Hepatocyte (in vitro differentiated cells): ENCODE results near the gene SORCS2. TPM values are rescaled to one million over a fixed set of nuclear protein-coding genes. Genes with fewer than 3 reads are reported as not detected.

ENCODE experiments used
- DNase-seq: peaks from one replicate; pipeline ENCODE4 v3.0.0-alpha.2; 2016; ENCODE audit warnings: low spot score
- H2AFZ ChIP-seq: fragments of 200-600 bp; sonication (generic); 2 replicates; pipeline ENCODE4 v1.6.0; 2016; ENCODE audit warnings: antibody characterized with exemption, mild to moderate bottlenecking
- H3K27ac ChIP-seq: fragments of 200-600 bp; sonication (generic); 2 replicates; pipeline ENCODE4 v1.5.1; 2016; ENCODE audit warnings: mild to moderate bottlenecking
- H3K27me3 ChIP-seq: fragments of 200-600 bp; sonication (generic); 2 replicates; pipeline ENCODE4 v1.6.1; 2016
- H3K36me3 ChIP-seq: fragments of 200-600 bp; sonication (generic); replicated peaks from 2 replicates; pipeline ENCODE4 v1.5.1; 2016; ENCODE audit warnings: low read depth; ENCODE audit not compliant: insufficient read depth
- H3K4me1 ChIP-seq: fragments of 200-600 bp; sonication (generic); 2 replicates; pipeline ENCODE4 v1.5.1; 2016; ENCODE audit warnings: mild to moderate bottlenecking, moderate library complexity; ENCODE audit not compliant: insufficient read depth
- H3K4me2 ChIP-seq: fragments of 200-600 bp; sonication (generic); 2 replicates; pipeline ENCODE4 v1.6.0; 2016
- H3K4me3 ChIP-seq: fragments of 200-600 bp; sonication (generic); 2 replicates; pipeline ENCODE4 v1.5.1; 2016; ENCODE audit warnings: mild to moderate bottlenecking
- H3K79me2 ChIP-seq: fragments of 200-600 bp; sonication (generic); 2 replicates; pipeline ENCODE4 v1.6.0; 2017; ENCODE audit warnings: mild to moderate bottlenecking
- H3K9me2 ChIP-seq: fragments of 200-600 bp; sonication (generic); replicated peaks from 2 replicates; pipeline ENCODE4 v1.6.0; 2017; ENCODE audit warnings: mild to moderate bottlenecking; ENCODE audit not compliant: insufficient read depth
- H3K9me3 ChIP-seq: fragments of 200-600 bp; sonication (generic); 2 replicates; pipeline ENCODE4 v1.5.1; 2016; ENCODE audit warnings: low read depth, mild to moderate bottlenecking
- H4K20me1 ChIP-seq: fragments of 200-600 bp; sonication (generic); 2 replicates; pipeline ENCODE4 v1.6.0; 2016; ENCODE audit warnings: mild to moderate bottlenecking; ENCODE audit not compliant: insufficient read depth, poor library complexity, severe bottlenecking
- EZH2 ChIP-seq: fragments of 200-600 bp; sonication (generic); IDR thresholded peaks from 2 replicates; pipeline ENCODE4 v1.6.1; 2016; ENCODE audit warnings: antibody characterized with exemption, mild to moderate bottlenecking, borderline replicate concordance
- EZH2phosphoT487 ChIP-seq: fragments of 200-600 bp; sonication (generic); IDR thresholded peaks from one replicate; pipeline ENCODE4 v1.6.1; 2018; ENCODE audit warnings: antibody characterized with exemption, mild to moderate bottlenecking, low read depth, moderate library complexity; ENCODE audit not compliant: unreplicated experiment, severe bottlenecking
- WGBS: methylation state at CpG from one replicate; pipeline ENCODE4 v1.1.6; 2016; ENCODE audit warnings: low lambda C conversion rate; ENCODE audit errors: missing lambda C conversion rate; 5-methylcytosine and 5-hydroxymethylcytosine counted together
- polyA plus RNA-seq: library from polyadenylated mRNA; unstranded; fragments of >200 nt; fragmentation: Nextera tagmentation; extraction: Ambion mirVana; gene quantifications from 2 replicates; pipeline ENCODE4 v1.2.1, GENCODE V29; 2016
- total RNA-seq: library from RNA; depleted of rRNA; stranded (reverse); fragments of >200 nt; gene quantifications from 2 replicates; pipeline ENCODE4 v1.2.3, GENCODE V29; 2014
- TF ChIP-seq, protein P1 (sequence below): fragments of 200-600 bp; sonication (generic); IDR thresholded peaks from 2 replicates; pipeline ENCODE4 v1.5.1; 2016; ENCODE audit warnings: antibody characterized with exemption, mild to moderate bottlenecking; ENCODE audit not compliant: poor library complexity

SORCS2 gene
- total and polyA plus RNA-seq, 2 experiments from 2014 or later, result 1.6 to 4.8 TPM

DNA sequence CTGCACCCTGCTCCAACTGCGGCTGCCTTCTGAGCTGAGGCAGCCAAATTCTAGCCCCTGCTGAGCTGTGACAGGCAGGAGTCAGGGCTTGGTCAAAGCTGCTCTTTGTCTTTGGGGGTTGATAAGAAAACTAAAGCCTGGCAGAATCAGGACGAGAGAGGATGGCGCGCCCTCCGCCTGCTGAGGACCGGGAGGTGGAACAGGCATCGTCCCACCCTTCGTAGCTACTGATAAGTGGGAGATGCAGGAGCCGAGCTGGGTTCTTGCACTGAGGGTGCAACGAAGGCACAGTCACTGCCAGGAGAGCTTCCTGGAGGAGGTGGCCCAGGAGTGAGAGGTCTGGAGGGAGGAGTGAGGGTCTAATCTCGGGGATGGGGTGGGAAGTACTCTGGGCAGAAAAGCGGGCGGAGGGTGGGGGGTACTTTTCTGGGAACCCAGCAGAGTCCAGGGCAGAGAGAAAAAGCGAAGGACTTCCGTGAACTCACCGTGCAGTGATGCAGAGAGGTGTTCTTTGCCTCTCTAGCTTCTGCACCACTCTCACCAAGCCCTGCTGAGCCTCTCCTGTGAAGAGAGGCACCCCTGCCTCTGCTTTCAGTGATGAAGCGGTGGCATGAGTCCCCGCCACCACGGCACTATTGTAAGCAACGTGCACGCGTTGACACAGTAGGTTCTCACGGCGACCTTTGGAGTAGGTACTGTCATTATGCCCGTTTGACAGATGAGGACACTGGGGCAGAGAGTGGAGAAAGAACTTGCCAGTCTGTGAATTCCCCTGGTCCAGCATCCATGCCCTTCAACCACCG is 107.8 kb downstream of the SORCS2 start:
- Histone ChIP-seq H3K36me3 (no peaks in the 10 kb centered on the region), H3K79me2 (no peaks in the 10 kb centered on the region), H3K27me3 (no peaks in the 10 kb centered on the region), H3K27ac (no peak overlapping the region), H4K20me1 (no peaks in the 10 kb centered on the region), H2AFZ (no peak overlapping the region), H3K9me2 (no peaks in the 10 kb centered on the region), H3K4me3 (no peak overlapping the region), H3K4me1 (peaks cover 3% of the 10 kb centered on the region), H3K9me3 (no peaks in the 10 kb centered on the region), H3K4me2 (no peak overlapping the region)
- WGBS, result 83% methylated on average over 24 of the region's 26 CpGs
- TF ChIP-seq EZH2phosphoT487, result no peak
- TF ChIP-seq, protein P1, sequence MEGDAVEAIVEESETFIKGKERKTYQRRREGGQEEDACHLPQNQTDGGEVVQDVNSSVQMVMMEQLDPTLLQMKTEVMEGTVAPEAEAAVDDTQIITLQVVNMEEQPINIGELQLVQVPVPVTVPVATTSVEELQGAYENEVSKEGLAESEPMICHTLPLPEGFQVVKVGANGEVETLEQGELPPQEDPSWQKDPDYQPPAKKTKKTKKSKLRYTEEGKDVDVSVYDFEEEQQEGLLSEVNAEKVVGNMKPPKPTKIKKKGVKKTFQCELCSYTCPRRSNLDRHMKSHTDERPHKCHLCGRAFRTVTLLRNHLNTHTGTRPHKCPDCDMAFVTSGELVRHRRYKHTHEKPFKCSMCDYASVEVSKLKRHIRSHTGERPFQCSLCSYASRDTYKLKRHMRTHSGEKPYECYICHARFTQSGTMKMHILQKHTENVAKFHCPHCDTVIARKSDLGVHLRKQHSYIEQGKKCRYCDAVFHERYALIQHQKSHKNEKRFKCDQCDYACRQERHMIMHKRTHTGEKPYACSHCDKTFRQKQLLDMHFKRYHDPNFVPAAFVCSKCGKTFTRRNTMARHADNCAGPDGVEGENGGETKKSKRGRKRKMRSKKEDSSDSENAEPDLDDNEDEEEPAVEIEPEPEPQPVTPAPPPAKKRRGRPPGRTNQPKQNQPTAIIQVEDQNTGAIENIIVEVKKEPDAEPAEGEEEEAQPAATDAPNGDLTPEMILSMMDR, result no peak
- TF ChIP-seq EZH2, result no peak
- DNase-seq, result no peak

DNA sequence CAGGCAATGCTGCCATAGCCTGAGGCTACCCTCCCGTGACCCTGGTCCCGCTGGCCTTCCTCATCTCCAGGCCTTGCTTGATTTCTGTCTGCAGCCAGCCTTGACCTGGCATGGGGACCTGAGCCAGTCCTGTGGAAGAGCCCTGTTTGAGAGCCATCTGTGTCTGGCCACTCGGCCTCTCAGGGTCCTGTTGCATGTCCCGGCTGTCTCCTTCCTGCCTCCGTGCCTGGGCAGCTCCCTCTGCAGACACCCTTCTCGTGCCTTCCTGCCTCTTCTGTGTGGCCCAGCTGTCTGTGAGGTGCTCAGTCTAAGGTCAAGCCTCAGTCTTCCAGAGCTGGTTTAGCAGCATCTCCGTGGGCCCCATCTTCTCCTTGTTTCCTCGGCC is 108.4 kb downstream of the SORCS2 start:
- Histone ChIP-seq H3K4me2 (no peak overlapping the region), H3K27me3 (no peaks in the 10 kb centered on the region), H3K4me3 (no peak overlapping the region), H2AFZ (no peak overlapping the region), H3K27ac (no peak overlapping the region), H3K4me1 (peaks cover 3% of the 10 kb centered on the region), H4K20me1 (no peaks in the 10 kb centered on the region), H3K79me2 (no peaks in the 10 kb centered on the region), H3K9me3 (no peaks in the 10 kb centered on the region), H3K9me2 (no peaks in the 10 kb centered on the region), H3K36me3 (no peaks in the 10 kb centered on the region)
- 87% methylated on average over 8 of the region's 8 CpGs for WGBS
- no peak for DNase-seq
- TF ChIP-seq, protein P1, result no peak
- TF ChIP-seq EZH2phosphoT487 (no peak), EZH2 (no peak)

DNA sequence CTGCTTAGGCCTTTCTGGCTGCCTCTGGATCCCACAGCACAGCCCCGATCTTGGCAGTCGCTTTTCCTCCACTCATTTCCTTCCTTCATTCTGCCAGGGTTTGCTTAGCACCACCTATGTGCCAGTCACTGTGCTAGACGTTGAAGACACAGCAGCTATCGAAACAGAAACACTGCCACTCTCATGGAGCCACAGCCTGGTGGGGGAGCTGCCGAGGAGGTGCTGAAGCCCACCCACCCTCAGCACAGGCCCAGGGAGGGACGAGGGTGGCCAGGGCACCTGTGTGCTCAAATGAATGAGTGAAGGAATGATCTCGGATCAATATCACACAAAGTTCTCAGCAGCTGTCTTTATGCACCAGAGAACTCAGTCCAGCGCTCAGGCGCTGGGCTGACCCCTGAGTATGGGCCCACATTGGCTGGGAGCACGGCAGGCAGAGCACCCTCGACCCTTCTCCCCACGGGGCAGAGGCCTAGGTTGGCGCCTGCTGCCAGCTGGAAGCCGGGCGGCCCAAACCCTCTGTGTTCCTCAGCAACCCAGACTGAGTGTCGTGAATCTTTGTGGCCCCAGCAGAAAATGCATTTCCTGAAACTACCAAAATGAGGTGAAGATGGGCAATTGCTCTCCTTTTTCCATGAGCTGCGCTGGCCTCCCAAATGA is 108.9 kb downstream of the SORCS2 start:
- Histone ChIP-seq H3K9me2 (no peaks in the 10 kb centered on the region), H3K9me3 (no peaks in the 10 kb centered on the region), H4K20me1 (no peaks in the 10 kb centered on the region), H3K27me3 (no peaks in the 10 kb centered on the region), H3K36me3 (no peaks in the 10 kb centered on the region), H3K4me2 (no peak overlapping the region), H3K4me1 (peaks cover 3% of the 10 kb centered on the region), H2AFZ (no peak overlapping the region), H3K79me2 (no peaks in the 10 kb centered on the region), H3K27ac (no peak overlapping the region), H3K4me3 (no peak overlapping the region)
- DNase-seq, result no peak
- TF ChIP-seq EZH2, result no peak
- TF ChIP-seq, protein P1, result no peak
- TF ChIP-seq EZH2phosphoT487, result no peak
- 91% methylated on average over 17 of the region's 17 CpGs for WGBS
